Progenitor cell of endocrine pancreas (in vitro differentiated cells): ENCODE measurements around the gene SCRN1. TPM values are rescaled to one million over a fixed set of nuclear protein-coding genes. Genes with fewer than 3 reads are reported as not detected.
"Not testable (repeated sequence)": the region's sequence is repeated elsewhere in the genome, so short reads cannot be mapped to it uniquely, and the experiment has no call there.

Source experiments
- DNase-seq: peaks from one replicate; pipeline ENCODE4 v3.0.0; 2021; ENCODE audit warnings: low spot score; ENCODE audit not compliant: unreplicated experiment
- H3K27ac Mint-ChIP-seq: 2 replicates; pipeline ENCODE4 v1.8.0; 2021; ENCODE audit warnings: mild to moderate bottlenecking, moderate library complexity, mixed read lengths
- H3K27me3 Mint-ChIP-seq: 2 replicates; pipeline ENCODE4 v1.8.0; 2021; ENCODE audit warnings: mixed read lengths
- H3K36me3 Mint-ChIP-seq: 2 replicates; pipeline ENCODE4 v1.8.0; 2022; ENCODE audit warnings: mixed read lengths; ENCODE audit not compliant: insufficient read depth
- H3K4me1 Mint-ChIP-seq: 2 replicates; pipeline ENCODE4 v1.8.0; 2021; ENCODE audit warnings: low read depth, mixed read lengths
- H3K4me3 Mint-ChIP-seq: 2 replicates; pipeline ENCODE4 v1.8.0; 2021; ENCODE audit warnings: low read depth, mild to moderate bottlenecking, moderate library complexity, mixed read lengths
- H3K9me3 Mint-ChIP-seq: 2 replicates; pipeline ENCODE4 v1.8.0; 2021; ENCODE audit warnings: low read depth, mixed read lengths
- CTCF ChIP-seq: fragments of 200-600 bp; sonication (generic); IDR thresholded peaks from one replicate; pipeline ENCODE4 v1.5.0; 2021; ENCODE audit warnings: antibody characterized with exemption, mild to moderate bottlenecking; ENCODE audit not compliant: unreplicated experiment
- total RNA-seq: library from RNA; stranded (reverse); gene quantifications from 2 replicates; pipeline ENCODE4 v1.2.1, GENCODE V29; 2021

Gene SCRN1
- total RNA-seq, 1 donor from 2014 or later: 53.4 TPM

GRCh38 chr7:29891766-29892165 is 97.8 kb downstream of the SCRN1 start:
- Mint-ChIP-seq H3K4me1 (no peaks in the 10 kb centered on the region), H3K27ac (no peak overlapping the region), H3K27me3 (no peaks in the 10 kb centered on the region), H3K36me3 (peaks cover 13% of the 10 kb centered on the region), H3K9me3 (peaks cover under 1% of the 10 kb centered on the region), H3K4me3 (no peak overlapping the region)
- no peak for TF ChIP-seq CTCF
- no peak for DNase-seq

GRCh38 chr7:29890786-29891185 is 98.8 kb downstream of the SCRN1 start:
- not testable (repeated sequence) for H3K4me1 Mint-ChIP-seq, H3K36me3 Mint-ChIP-seq, DNase-seq, H3K27me3 Mint-ChIP-seq, H3K27ac Mint-ChIP-seq, H3K9me3 Mint-ChIP-seq, H3K4me3 Mint-ChIP-seq

- no peak for DNase-seq
- H3K9me3 Mint-ChIP-seq: no peaks in the 10 kb centered on the region
- no peak overlapping the region for H3K4me3 Mint-ChIP-seq
- TF ChIP-seq CTCF: no peak
- no peak overlapping the region for H3K27ac Mint-ChIP-seq
- H3K36me3 Mint-ChIP-seq: peaks cover 2% of the 10 kb centered on the region
- no peaks in the 10 kb centered on the region for H3K4me1 Mint-ChIP-seq
- no peaks in the 10 kb centered on the region for H3K27me3 Mint-ChIP-seq
Measured at GRCh38 chr7:29890251-29890650, 99.3 kb downstream of the SCRN1 start.

GRCh38 chr7:29889288-29889687 is 100.3 kb downstream of the SCRN1 start:
- Mint-ChIP-seq H3K9me3 (no peaks in the 10 kb centered on the region), H3K4me1 (no peaks in the 10 kb centered on the region), H3K27ac (no peak overlapping the region), H3K36me3 (peaks cover 1% of the 10 kb centered on the region), H3K4me3 (no peak overlapping the region), H3K27me3 (no peaks in the 10 kb centered on the region)
- TF ChIP-seq CTCF: no peak
- no peak for DNase-seq

- Mint-ChIP-seq H3K4me3 (no peak overlapping the region), H3K9me3 (no peaks in the 10 kb centered on the region), H3K27ac (no peak overlapping the region), H3K27me3 (peaks cover 2% of the 10 kb centered on the region), H3K4me1 (no peaks in the 10 kb centered on the region), H3K36me3 (peaks cover 1% of the 10 kb centered on the region)
- DNase-seq: no peak
- no peak for TF ChIP-seq CTCF
Measured at GRCh38 chr7:29888006-29888405, 101.6 kb downstream of the SCRN1 start.

GRCh38 chr7:29886827-29887226 is 102.8 kb downstream of the SCRN1 start:
- H3K9me3 Mint-ChIP-seq: no peaks in the 10 kb centered on the region
- H3K36me3 Mint-ChIP-seq: peaks cover 1% of the 10 kb centered on the region
- no peak overlapping the region for H3K4me3 Mint-ChIP-seq
- no peaks in the 10 kb centered on the region for H3K4me1 Mint-ChIP-seq
- peaks cover 8% of the 10 kb centered on the region for H3K27me3 Mint-ChIP-seq
- DNase-seq: no peak
- H3K27ac Mint-ChIP-seq: no peak overlapping the region
- TF ChIP-seq CTCF: no peak
